Activated naive CD4-positive, alpha-beta T cell treated with anti-CD3 and anti-CD28 coated beads, Interleukin-2, amount 10 ng/mL, durations not matched to agents 7 days and 5 days (primary cell): Measurements from ENCODE around the gene THRB.

Source experiments
- CTCF ChIA-PET: fragments of 350-600 bp; sonication (Branson Sonifier 250); formaldehyde crosslinking; loops from one replicate; lab custom pipeline; 2021; ENCODE audit warnings: antibody characterized with exemption; lab: Charles Lee
- DNase-seq: peaks from one replicate; pipeline ENCODE4 v3.0.0-alpha.2; 2020
- H3K27ac Mint-ChIP-seq: one replicate; pipeline ENCODE4 v1.8.0; 2021; ENCODE audit warnings: mild to moderate bottlenecking, moderate library complexity, mixed read lengths
- H3K27me3 Mint-ChIP-seq: one replicate; pipeline ENCODE4 v1.8.0; 2021; ENCODE audit warnings: mild to moderate bottlenecking, mixed read lengths
- H3K36me3 Mint-ChIP-seq: one replicate; pipeline ENCODE4 v1.8.0; 2021; ENCODE audit warnings: mixed read lengths
- H3K4me1 Mint-ChIP-seq: one replicate; pipeline ENCODE4 v1.8.0; 2021; ENCODE audit warnings: mixed read lengths
- H3K4me3 Mint-ChIP-seq: one replicate; pipeline ENCODE4 v1.8.0; 2021; ENCODE audit warnings: mild to moderate bottlenecking, moderate library complexity, mixed read lengths
- H3K9me3 Mint-ChIP-seq: one replicate; pipeline ENCODE4 v1.8.0; 2021; ENCODE audit warnings: mixed read lengths

THRB gene

DNA sequence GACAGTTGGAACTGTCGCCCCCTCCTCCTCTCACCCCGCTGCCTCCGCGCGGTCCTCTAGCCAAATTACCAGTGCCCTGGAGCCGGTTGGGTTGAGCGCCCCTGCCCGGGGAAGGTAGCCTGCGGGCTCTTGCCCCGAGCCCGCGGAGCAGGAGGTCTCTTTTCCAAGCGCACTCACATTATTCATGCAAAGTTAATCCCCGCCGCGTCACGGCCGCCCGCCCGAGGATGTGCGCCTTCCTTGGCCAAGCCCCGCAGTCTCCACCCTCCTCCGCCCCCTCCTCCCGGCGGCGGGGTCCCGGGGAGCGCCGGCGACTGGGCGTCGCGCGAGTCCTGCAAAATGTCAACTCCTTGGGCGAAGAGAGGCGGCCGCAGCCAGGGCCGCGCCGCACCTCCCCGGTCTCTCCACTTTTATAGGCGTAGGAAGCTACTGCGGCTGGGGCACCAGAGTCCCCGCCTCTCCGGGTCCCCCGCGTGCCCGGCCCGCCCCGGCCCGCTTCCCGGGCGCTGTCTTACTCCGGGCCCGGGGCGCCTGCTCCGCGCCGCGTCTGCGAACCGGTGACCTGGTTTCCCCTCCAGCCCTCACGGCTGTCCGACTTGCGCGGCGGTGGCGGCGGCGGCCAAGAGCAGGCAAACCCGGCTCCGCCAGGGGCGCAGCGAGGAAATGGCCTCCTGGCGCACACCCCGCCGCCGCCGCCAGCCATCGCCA is at the start of gene THRB:
TSS of gene THRB (minus strand) at position 233 of the 708 bp plus-strand sequence.
- peaks cover 32% of the 10 kb centered on the region for H3K27me3 Mint-ChIP-seq
- CTCF ChIA-PET = no interaction called here
- H3K36me3 Mint-ChIP-seq = peaks cover 1% of the 10 kb centered on the region
- no peak for DNase-seq
- H3K27ac Mint-ChIP-seq = peak within 1 kb of the TSS; percentile 64
- H3K4me1 Mint-ChIP-seq = peaks cover 2% of the 10 kb centered on the region
- H3K4me3 Mint-ChIP-seq = no peak within 1 kb of the TSS
- no peaks in the 10 kb centered on the region for H3K9me3 Mint-ChIP-seq

DNA sequence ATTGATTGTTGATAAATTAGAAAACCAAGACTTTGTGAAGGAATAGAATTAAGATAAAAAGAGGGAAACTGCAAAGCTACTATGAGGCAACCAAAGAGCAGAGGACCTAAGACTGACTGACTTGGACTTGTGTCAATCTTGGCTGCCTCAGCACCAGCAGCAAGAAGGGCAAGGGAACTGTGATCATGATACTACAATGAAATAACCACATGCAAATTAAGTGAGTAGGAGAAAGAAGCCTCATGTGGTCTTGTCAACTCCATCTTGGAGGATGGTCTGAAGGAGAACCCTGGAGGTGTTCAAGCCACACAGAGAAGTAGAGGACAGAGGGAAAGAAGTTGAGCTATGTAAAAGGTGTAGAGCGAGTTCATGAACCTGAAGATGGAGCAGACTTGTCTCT is 47.3 kb upstream of the THRB start:
- Mint-ChIP-seq H3K27me3 (no peaks in the 10 kb centered on the region), H3K36me3 (no peaks in the 10 kb centered on the region), H3K27ac (no peak overlapping the region), H3K4me1 (no peaks in the 10 kb centered on the region), H3K4me3 (no peak overlapping the region), H3K9me3 (no peaks in the 10 kb centered on the region)
- no peak for DNase-seq
- CTCF ChIA-PET = no interaction called here

DNA sequence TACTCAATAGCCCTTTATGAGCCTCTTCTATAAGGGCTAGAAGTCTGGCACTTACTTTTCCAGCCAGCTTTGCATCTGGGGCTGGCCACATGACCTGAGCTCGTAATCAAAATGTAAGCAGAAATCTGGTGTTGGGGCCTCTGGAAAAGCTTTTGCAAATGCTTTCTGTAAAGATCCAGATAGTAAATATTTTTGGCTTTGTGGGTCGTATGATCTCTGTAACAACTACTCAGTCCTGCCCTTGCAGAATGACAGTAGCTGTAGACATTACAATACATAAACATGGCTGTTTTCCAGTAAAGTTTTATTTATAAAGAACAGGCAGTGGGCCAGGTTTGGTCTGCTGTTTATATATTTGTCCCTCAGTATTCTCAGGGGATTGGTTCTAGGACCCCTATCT is 46.2 kb upstream of the THRB start:
- Mint-ChIP-seq H3K4me1 (no peaks in the 10 kb centered on the region), H3K9me3 (no peaks in the 10 kb centered on the region), H3K27ac (no peak overlapping the region), H3K36me3 (no peaks in the 10 kb centered on the region), H3K27me3 (no peaks in the 10 kb centered on the region), H3K4me3 (no peak overlapping the region)
- no peak for DNase-seq
- CTCF ChIA-PET = no interaction called here

DNA sequence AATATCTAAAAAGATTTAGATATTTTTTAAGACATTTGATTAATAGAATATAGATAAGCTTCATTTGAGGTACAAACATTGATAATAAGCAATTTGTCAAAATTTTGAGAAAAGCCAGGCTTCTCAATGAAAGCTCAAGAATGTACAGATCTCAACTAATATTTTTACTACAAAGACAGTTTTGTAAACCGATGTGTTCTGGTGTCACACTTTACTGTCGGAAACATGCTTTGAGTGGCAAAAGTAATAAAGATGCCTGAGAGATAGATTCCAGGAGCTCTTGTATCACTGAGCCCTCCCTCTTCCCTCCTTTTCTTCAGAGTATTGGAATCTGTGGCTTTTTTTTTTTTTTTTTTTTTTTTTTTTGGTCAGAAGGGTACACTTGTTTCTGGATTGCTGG is 45.0 kb upstream of the THRB start:
- DNase-seq = no peak
- no peaks in the 10 kb centered on the region for H3K9me3 Mint-ChIP-seq
- CTCF ChIA-PET = no interaction called here
- H3K36me3 Mint-ChIP-seq = no peaks in the 10 kb centered on the region
- no peak overlapping the region for H3K4me3 Mint-ChIP-seq
- no peaks in the 10 kb centered on the region for H3K27me3 Mint-ChIP-seq
- H3K27ac Mint-ChIP-seq = no peak overlapping the region
- H3K4me1 Mint-ChIP-seq = no peaks in the 10 kb centered on the region

DNA sequence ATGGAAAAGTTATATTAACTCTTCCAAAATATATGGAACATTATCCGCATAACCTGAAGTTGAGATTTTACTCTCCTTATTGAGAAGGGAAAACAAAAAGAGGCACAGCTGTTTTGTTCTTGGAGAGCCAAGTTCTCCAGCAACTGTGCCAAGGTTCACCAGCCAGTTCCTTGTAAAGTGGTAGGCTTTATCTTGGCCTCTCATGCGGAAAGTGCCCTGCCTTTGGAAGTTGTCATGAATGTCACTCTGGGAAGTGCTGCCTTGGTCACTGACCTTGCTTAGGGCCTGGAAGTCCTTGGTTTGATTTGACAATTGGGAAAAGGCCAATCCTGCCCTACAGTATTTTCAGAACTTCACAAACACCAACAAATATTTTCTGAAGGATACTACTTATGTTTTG is 44.2 kb upstream of the THRB start:
- DNase-seq = no peak
- no peak overlapping the region for H3K27ac Mint-ChIP-seq
- CTCF ChIA-PET = interaction anchor here (0.7 kb wide), 1 partner anchor 199 kb away, joined by 3 read pairs; no protein-coding TSS in a partner anchor
- H3K4me1 Mint-ChIP-seq = no peaks in the 10 kb centered on the region
- H3K9me3 Mint-ChIP-seq = no peaks in the 10 kb centered on the region
- H3K27me3 Mint-ChIP-seq = no peaks in the 10 kb centered on the region
- H3K4me3 Mint-ChIP-seq = no peak overlapping the region
- H3K36me3 Mint-ChIP-seq = no peaks in the 10 kb centered on the region

DNA sequence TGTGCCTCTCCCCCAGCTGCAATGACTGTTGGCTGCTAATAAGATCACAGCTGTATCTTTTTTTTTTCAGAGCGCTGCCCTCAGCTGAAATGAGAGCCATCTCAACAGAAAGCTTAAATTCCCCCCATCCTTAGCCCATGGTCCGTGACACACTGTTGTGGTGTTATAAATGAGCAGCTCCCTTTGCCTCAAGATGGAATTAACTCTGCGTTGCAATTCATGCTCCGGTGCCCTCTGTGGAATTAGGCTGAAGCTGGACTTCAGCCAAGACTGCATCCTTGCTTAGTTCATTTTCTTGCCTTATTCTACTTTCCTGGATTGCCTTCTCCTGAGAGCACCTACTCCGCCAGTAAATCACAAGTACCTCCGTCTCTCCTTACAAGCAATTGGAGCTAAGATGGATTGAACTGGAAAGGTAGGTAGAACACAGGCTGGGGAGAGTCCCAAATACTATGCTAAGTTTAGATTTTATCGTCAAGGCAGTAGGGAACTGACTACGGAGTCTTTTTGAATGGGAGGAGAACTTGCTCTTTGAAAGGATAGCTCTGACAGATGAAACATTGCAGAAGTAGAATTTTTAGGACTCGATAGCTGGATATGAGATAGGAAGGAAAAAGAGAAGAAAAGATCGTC is 39.0 kb upstream of the THRB start:
- Mint-ChIP-seq H3K27me3 (no peaks in the 10 kb centered on the region), H3K4me3 (no peak overlapping the region), H3K27ac (no peak overlapping the region), H3K9me3 (no peaks in the 10 kb centered on the region), H3K36me3 (no peaks in the 10 kb centered on the region), H3K4me1 (no peaks in the 10 kb centered on the region)
- CTCF ChIA-PET = no interaction called here
- DNase-seq = no peak

DNA sequence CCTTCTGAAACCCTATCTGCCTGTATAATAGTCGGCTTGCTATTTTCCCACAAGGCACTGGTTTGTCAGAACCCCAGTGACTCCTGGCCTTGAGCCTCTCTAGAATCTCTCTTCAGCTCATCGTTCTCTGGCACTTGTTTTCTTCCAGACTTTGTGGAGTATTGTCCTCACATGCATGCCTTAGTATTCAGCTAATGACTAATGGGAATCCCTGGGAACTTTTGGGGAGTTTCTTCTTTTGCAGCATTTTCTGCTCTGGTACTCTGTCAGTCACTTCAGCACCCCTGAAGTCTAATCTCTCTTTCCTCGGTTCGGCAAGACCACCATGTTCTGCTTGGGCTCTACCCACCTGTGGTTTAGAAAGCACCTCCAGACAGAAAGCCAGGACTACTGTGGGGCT is 35.8 kb upstream of the THRB start:
- no peaks in the 10 kb centered on the region for H3K4me1 Mint-ChIP-seq
- H3K36me3 Mint-ChIP-seq = no peaks in the 10 kb centered on the region
- no peaks in the 10 kb centered on the region for H3K9me3 Mint-ChIP-seq
- H3K27me3 Mint-ChIP-seq = no peaks in the 10 kb centered on the region
- no peak for DNase-seq
- CTCF ChIA-PET = no interaction called here
- H3K27ac Mint-ChIP-seq = no peak overlapping the region
- H3K4me3 Mint-ChIP-seq = no peak overlapping the region

DNA sequence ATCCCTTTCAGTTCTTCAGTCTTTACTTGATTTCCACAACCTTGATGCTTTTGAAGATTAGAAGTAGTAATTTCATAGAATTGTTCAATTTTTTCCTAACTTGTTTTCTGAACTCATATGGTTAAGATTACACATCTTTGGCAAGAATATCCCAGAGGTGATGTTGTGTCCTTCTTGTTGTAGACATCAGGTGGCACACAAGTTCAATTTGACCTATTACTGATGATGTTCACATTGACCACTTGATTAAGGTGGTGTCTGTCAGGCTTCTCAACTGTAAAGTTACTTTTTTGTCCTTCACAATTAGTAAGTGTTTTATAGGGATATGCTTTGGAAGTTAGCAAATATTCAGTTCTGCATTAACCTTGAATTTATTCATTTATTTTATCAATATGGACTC is 34.6 kb upstream of the THRB start:
- Mint-ChIP-seq H3K4me1 (no peaks in the 10 kb centered on the region), H3K27ac (no peak overlapping the region), H3K27me3 (no peaks in the 10 kb centered on the region), H3K9me3 (no peaks in the 10 kb centered on the region), H3K4me3 (no peak overlapping the region), H3K36me3 (no peaks in the 10 kb centered on the region)
- DNase-seq = no peak
- CTCF ChIA-PET = no interaction called here

DNA sequence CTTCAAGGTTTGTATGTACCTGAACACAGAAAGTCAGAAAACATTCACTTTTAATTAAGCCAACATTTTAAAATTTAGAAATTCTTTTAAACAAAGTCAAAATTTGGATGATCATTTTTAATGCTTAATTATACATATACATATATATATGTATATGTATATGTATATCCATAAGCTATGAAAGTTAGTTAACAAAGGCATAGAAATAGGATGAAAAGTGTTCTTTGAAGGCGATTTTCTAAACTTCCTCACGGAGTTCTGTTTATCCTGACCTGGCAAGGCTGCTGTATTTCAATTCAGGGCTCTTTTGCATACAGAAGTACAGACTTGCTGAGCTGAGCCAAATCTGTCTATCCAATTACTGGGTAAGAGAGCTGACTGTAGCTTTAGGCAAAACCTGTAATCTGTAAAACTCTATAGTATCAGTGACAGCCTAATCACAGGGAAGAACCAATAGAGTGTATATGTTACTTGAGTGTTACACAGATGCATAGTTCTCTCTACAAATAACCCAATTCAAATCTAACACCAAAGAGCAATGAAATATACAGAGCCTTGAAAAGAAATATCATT is 32.1 kb upstream of the THRB start:
- no peaks in the 10 kb centered on the region for H3K9me3 Mint-ChIP-seq

DNA sequence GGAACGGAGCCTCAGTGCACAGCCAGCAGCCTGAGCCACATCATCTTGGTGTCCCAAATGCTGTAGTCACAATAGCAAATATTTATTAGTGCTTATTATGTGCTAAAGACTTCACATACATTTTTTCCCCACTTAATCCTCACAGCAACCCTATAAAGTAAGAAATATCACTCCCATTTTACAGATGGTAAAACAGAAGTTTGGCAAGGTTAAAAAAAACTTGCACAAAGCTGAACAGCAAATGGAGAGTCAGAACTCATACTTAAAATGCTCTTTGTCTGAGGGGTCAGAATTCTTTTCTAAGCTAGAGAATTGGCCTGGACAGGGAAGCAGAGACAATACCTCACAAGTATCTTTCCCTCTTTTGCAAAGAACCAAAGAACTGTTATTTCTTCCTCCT is 30.9 kb upstream of the THRB start:
- Mint-ChIP-seq H3K9me3 (no peaks in the 10 kb centered on the region), H3K27ac (no peak overlapping the region), H3K4me1 (no peaks in the 10 kb centered on the region), H3K36me3 (no peaks in the 10 kb centered on the region), H3K27me3 (peaks cover 21% of the 10 kb centered on the region), H3K4me3 (no peak overlapping the region)
- CTCF ChIA-PET = no interaction called here
- DNase-seq = no peak

More for the DNA sequence above, 32.1 kb upstream of the THRB start:
- Mint-ChIP-seq H3K4me1 (no peaks in the 10 kb centered on the region), H3K27ac (no peak overlapping the region), H3K4me3 (no peak overlapping the region), H3K36me3 (no peaks in the 10 kb centered on the region), H3K27me3 (peaks cover 10% of the 10 kb centered on the region)
- CTCF ChIA-PET = interaction anchor here (1.1 kb wide), 1 partner anchor 154 kb away, joined by 3 read pairs; no protein-coding TSS in a partner anchor
- DNase-seq = no peak

DNA sequence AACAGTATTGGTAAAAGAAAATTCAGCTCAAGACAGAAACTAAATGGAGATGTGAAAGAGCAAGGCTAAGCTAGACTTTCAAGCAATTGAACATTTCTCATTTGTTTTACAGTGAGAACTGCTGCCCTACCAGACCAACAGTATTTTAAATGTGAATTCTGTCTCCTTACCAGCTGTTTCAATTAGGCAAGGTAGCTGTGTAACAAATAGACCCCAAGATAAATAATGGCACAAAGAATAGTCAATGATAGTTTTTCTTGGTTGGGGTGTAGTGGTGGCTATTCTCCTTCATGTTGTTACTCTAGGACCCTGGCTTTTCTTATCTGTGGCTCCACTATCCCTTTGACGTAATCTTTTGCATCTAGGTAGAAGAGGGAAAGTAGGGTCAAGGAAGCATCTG is 30.4 kb upstream of the THRB start:
- H3K4me3 Mint-ChIP-seq = no peak overlapping the region
- H3K27me3 Mint-ChIP-seq = peaks cover 26% of the 10 kb centered on the region
- CTCF ChIA-PET = no interaction called here

DNA sequence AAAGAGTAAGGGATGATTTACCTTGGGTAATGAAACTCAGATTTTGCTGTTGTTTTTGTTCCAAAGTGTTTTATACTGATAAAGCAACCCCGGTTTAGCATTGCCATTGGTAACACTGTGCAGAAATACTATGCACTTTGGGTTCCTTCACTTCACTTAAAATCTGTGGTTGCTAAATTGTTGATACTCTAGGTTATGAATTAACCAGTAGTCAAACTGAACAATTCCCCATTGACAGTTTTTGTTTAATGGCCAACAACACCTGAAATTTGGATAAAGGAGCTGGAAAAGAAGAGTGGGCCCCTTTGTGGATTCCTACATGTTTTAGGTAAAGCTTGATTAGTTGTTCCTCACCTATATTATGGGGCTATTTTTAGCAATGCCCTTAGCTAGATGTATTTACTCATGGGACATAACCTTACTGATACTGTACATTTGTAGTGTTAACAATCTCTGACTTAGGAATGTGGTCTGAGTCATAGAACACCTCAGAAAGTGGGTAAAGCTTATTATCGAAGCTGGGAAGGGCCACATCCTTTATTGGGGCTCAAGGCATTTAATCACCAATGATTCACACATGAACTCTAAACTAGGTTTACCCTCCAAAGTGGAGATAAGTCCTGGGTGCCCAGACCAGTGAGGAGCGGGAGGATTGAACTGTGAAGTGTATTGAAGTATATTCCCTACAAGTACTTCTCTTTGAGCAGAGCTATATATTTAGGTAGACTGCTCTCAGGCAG is 29.5 kb upstream of the THRB start:
- Mint-ChIP-seq H3K4me3 (no peak overlapping the region), H3K27ac (no peak overlapping the region), H3K27me3 (peaks cover 31% of the 10 kb centered on the region), H3K36me3 (no peaks in the 10 kb centered on the region), H3K9me3 (no peaks in the 10 kb centered on the region), H3K4me1 (no peaks in the 10 kb centered on the region)
- no peak for DNase-seq
- CTCF ChIA-PET = no interaction called here

More for the DNA sequence above, 30.4 kb upstream of the THRB start:
- no peak for DNase-seq
- H3K36me3 Mint-ChIP-seq = no peaks in the 10 kb centered on the region
- no peaks in the 10 kb centered on the region for H3K9me3 Mint-ChIP-seq
- H3K27ac Mint-ChIP-seq = no peak overlapping the region
- no peaks in the 10 kb centered on the region for H3K4me1 Mint-ChIP-seq

DNA sequence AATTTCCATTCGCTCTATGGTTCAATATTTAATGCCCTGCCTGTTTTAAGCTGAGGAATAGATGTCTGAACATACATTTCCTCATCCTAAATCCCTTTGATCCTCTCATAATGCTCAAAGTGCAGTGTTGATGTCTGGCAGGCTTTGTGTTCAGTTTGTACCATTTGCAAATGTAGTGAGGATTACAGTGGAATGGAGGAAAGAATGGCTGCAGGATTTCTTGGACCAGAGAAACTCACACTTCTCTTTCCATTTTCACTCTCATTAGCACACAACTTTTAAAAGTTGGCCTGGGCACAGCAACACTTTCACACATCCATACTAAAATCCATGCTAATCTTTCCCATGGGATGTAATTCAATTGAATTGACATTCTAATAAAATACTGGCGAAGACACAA is 28.6 kb upstream of the THRB start:
- CTCF ChIA-PET = no interaction called here
- Mint-ChIP-seq H3K9me3 (no peaks in the 10 kb centered on the region), H3K27me3 (peaks cover 31% of the 10 kb centered on the region), H3K27ac (no peak overlapping the region), H3K4me1 (no peaks in the 10 kb centered on the region), H3K4me3 (no peak overlapping the region), H3K36me3 (no peaks in the 10 kb centered on the region)
- DNase-seq = no peak

DNA sequence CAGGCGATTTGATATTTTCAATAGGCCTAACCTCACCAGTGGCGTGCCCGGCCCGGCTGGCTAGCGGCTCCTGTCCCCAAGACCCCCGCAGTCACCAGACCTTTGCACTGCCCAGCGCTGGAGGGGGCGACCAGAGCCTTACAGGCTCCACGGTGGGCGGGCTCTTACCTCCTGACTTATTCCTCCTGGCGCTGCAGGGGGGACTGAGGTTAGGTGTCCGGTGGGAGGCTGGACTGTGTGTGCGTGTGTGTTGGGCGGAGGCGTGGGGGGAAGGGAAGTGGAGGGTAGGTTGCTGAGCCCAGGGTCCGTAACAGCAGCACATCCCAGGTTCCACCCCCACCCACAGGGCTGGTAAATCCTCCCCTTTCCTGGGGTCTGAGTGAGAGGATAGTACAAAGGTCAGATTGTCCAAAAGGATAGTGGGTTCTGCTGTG is 27.5 kb upstream of the THRB start:
- no peak overlapping the region for H3K4me3 Mint-ChIP-seq
- H3K36me3 Mint-ChIP-seq = no peaks in the 10 kb centered on the region
- no peak for DNase-seq
- no peaks in the 10 kb centered on the region for H3K4me1 Mint-ChIP-seq
- CTCF ChIA-PET = no interaction called here
- peaks cover 31% of the 10 kb centered on the region for H3K27me3 Mint-ChIP-seq
- H3K9me3 Mint-ChIP-seq = no peaks in the 10 kb centered on the region
- no peak overlapping the region for H3K27ac Mint-ChIP-seq
